ENCODE data around the gene MYCN.
"Not testable (repeated sequence)": the region's sequence is repeated elsewhere in the genome, so short reads cannot be mapped to it uniquely, and the experiment has no call there.

MYCN gene

GRCh38 chr2:15907461-15908324, 32.7 kb upstream of the MYCN start:
- no peak for DNase-seq

- DNase-seq: no peak
These were observed 32.0 kb upstream of the MYCN start for GRCh38 chr2:15908371-15908770.

DNA sequence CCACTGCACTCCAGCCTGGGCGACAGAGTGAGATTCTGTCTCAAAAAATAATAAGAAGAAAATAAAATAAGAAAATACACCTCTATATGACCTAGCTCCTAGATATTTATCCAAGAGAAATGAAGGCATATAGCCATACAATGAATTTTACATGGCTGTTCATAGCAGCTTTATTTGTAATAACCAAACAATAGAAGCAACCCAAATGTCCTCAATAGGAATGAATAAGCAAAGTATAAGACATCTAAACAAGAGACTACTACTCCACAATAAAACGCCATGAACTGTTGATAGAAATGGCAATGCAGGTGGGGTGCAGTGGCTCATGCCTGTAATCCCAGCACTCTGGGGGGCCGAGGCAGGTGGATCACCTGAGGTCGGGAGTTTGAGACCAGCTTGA, 31.2 kb upstream of the MYCN start:
- no peak for DNase-seq

DNA sequence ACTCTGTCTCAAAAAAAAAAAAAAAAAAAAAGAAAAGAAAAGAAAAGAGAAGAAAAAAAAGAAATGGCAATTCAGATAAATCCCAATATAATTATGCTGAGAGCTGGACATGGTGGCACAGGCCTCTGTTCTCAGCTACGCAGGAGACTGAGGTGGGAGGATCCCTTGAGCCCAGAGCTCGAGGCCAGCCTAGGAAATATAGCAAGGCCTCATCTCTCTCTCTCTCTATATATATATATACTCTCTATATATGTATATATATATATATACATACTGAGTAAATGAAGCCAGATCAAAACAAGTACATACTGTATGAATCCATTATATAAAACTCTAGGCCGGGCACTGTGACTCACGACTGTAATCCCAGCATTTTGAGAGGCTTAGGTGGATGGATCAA, 30.6 kb upstream of the MYCN start:
- DNase-seq: no peak

- DNase-seq: not testable (repeated sequence)
These were observed 29.1 kb upstream of the MYCN start for GRCh38 chr2:15911270-15911669.

- no peak for DNase-seq
These were observed 28.7 kb upstream of the MYCN start for GRCh38 chr2:15911686-15912085.

DNA sequence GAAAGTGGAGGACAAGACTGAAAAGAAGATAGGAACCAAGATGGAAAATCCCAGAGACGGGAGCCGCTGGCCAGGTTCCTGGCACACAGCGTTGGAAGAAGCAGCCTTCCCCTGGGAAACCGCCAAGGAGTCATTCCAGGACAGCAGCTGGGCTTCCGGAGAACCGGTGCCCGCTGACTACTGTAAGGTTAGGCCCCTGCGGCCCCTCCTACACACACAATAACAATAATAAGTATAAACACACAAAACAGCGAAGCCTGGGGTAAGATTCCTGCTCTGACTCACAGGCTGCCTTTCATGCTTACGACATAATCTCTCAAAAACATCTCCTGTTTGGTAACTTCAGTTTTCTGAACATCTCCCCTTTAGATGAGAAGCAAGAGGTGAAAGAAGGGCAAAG, 28.1 kb upstream of the MYCN start:
- DNase-seq: no peak

- DNase-seq: no peak
These were observed 27.2 kb upstream of the MYCN start for GRCh38 chr2:15913146-15913545.

GRCh38 chr2:15914596-15915385, 25.6 kb upstream of the MYCN start:
- no peak for DNase-seq

DNA sequence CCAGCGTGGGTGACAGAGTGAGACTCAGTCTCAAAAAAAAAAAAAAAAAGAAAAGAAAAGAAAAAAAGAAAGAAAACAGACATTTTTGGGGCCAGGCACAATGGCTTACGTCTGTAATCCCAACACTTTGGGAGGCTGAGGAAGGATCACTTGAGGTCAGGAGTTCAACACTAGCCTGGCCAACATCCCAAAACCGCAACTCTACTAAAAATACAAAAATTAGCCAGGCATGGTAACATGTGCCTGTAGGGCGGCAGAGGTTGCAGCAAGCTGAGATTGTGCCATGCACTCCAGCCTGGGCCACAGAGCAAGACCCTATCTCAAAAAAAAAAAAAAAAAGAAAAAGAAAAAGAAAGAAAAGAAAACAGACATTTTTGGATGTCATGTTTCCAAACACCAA, 24.8 kb upstream of the MYCN start:
- DNase-seq: not testable (repeated sequence)

DNA sequence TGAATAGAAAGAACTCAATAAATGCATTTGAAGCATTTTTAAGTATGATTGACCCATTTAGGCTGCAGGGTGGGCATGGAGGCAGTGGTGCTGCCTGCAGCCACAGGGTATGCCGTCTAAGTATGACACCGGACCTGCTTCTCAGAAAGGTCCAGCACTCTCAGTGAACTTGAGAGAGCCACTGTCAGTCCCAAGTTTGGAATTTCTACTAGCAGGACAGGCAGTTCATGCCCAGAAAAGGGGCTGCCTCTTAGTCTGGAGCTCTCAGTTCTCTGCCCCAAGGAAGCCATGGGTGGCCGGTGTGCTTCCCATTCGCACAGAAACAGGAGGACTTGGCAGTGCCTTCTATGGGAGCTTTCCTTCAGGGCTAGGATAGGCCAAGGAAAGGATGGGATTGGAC, 24.0 kb upstream of the MYCN start:
- DNase-seq: no peak

DNA sequence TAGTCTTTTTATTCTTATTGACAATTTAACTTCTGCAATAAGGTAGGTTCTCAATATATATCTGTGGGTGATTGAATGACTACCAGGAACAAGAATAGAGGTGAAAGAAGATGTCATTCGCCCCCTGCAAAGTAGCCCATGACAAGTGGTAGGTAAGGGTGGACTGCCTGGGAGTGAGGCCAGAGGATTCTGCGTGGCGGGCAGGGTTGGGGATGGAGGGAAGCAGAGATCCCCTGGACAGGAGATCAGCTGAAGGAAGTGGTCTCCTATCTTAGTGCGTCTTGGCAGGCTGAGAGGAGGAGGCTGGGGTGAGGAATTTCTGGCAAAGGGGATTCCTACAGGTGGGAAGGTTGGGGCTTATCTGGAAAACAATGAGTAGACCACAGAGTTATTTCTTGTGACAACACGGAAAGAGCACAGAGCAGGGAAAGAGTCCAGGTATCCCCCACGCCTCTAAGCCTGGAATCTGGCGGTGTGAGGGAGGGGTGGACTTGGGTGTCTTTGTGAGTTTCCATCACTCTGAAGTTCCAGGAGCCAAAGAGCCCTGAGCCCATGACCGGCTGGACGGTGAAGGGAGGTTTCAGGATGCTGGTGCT, 21.5 kb upstream of the MYCN start:
- no peak for DNase-seq

GRCh38 chr2:15919716-15920434, 20.5 kb upstream of the MYCN start:
- DNase-seq: no peak

DNA sequence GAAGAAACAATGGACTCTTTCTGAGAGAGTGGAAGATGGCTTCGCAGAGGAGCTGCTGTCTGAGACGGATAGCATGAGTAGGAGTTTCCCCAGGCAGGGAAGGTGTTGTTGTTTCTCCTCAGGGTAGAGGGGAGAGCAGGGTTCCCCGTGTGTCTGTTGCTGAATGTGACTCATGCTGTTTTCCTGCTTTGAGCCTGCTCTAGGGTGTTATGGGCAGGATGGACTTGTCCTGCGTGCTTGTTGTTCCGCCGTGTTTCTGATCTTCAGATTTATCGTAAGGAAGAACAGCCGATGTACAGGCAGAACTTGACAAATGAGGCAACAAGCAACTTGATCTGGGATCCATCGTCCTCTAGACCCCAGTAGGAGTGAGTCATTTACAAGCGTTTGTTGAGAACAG, 19.7 kb upstream of the MYCN start:
- DNase-seq: no peak

DNA sequence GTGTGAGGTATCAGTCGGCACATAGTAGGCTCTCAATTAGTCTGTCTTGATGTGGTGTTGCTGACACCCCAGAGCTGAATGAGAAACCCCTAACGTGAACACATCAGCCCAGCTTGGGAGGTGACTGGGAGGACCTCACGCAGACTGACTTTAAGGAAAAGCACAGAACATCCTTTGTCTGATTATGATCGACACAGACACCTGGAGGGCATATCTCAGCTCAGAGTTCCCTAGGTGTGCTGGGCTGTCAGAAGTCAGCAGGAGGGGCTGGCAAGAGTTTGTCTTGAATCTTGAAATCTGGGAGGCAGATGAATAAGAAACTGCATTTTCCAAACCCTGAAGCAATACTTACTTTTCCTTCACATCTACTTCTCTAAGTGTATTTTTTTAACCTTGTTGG, 16.8 kb upstream of the MYCN start:
- DNase-seq: no peak

- no peak for DNase-seq
These were observed 14.5 kb upstream of the MYCN start for GRCh38 chr2:15925819-15926218.

- DNase-seq: no peak
These were observed 14.1 kb upstream of the MYCN start for GRCh38 chr2:15926252-15926651.

GRCh38 chr2:15927551-15928218, 12.7 kb upstream of the MYCN start:
- DNase-seq: no peak

GRCh38 chr2:15929008-15929407, 11.3 kb upstream of the MYCN start:
- not testable (repeated sequence) for DNase-seq

- DNase-seq: no peak
These were observed 10.5 kb upstream of the MYCN start for GRCh38 chr2:15929861-15930260.

DNA sequence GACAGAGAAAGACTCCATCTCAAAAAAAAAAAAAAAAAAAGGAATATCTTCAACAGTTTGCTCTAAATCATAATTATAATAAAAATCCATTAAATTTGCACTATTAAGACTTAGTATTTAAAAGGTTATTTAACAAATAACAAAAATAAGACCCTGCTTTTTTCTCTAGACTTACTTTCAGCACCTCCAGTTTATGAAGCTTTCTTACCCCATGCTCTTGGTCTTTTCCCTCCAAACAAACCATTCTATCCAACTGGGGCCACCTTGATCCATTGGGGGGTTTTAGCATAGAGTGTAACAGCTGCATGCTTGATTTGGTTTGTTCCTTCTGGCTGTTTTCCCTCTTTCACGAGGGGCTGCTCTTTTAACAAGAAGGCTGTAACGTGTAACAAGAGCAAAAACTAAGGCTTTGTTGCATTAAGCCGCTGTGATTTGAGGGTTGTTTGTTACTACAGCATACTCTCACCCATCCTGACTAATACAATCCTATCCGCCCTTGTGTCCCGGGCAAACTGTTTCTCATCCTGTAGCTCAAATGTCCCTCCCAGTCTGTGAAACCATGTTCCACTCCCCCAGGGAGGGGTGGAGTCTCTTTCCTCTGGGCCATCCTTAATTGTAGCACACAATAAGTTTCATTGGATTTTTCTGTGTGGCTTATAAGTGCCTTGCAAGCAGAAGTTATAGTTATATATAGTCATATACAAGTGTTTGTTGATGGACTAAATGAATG, 9.6 kb upstream of the MYCN start:
- DNase-seq: no peak
